OCI-LY3 (cell line): Measurements from ENCODE around the gene BMPER.

ENCODE experiments used
- CTCF ChIP-seq: fragments of 200-600, 300-600 bp; sonication (generic); IDR thresholded peaks from 2 replicates; pipeline ENCODE4 v1.5.1; 2014; ENCODE audit warnings: antibody characterized with exemption, low read length, low read depth
- EZH2phosphoT487 ChIP-seq: fragments of 200-600 bp; shearing (Covaris generic); IDR thresholded peaks from 2 replicates; pipeline ENCODE4 v1.6.1; 2018; ENCODE audit warnings: antibody characterized with exemption, mixed run types, low read depth

- TF ChIP-seq EZH2phosphoT487 (no peak), CTCF (no peak)
Measured at GRCh38 chr7:34187798-34188307, 282.5 kb downstream of the BMPER start.
